Stimulated activated CD4-positive, alpha-beta T cell treated with anti-CD3 and anti-CD28 coated beads, Interleukin-1b, Interleukin-23, amount 100 ng/mL, for 48 hours (primary cell): ENCODE data around the gene PSMC2.

Experiments
- DNase-seq: peaks from one replicate; pipeline ENCODE4 v3.0.0-alpha.2; 2020

Gene PSMC2

DNA sequence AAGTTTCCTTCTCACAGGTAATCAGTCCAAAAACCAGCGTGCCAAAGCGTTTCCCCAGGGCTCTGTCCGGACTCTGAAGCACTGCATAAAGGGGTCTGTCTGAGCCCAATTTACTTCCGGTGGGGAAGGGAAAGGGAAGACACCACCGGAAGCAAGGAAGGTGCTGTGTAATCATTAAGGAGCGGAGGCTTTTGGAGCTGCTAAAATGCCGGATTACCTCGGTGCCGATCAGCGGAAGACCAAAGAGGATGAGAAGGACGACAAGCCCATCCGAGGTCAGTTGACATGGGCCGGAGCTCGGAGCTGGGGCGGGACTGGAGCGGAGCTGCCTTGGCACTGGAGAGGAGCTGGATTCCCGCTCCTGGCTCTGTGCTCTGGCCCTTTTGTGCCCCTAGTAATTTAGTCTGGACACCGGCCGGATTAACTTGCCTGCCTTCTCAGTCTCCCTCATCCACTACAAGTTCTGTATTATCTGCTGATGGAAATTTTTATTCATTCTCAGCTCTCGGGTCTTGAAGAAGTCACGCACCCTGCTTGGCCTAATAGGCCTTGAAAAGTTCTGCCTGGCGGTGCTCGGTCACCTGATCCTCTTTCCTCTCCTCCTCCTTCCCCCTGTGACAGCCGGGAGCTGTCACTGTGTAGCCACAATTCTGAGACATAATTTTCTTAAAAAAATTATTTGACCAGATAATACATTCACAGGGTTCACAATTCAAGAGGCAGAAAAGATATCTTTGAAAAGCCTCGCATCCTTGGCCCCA lies at the start of gene PSMC2:
Gene PSMC2 (plus strand): TSS at position 137 of the 761 bp plus-strand sequence. CDS start 69 bp downstream, at position 206.
- DNase-seq: peak; percentile 86

DNA sequence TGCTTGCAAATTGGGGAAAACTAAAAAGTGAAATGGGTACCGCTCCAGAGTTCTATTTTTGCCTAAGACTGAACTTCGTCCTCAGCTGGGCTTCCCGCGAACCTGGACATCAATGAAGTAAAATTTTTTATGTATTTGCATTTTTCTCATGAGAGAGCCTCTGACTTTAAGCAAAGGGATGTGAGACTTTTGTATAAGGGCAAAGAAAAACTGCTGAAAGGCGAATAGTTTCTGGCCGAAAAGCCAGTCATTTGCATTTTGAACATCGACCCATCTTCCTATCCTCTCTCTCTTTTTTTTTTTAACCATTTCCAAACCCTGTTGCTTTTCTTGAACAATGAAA lies 49.6 kb upstream of the PSMC2 start:
- DNase-seq: no peak

DNA sequence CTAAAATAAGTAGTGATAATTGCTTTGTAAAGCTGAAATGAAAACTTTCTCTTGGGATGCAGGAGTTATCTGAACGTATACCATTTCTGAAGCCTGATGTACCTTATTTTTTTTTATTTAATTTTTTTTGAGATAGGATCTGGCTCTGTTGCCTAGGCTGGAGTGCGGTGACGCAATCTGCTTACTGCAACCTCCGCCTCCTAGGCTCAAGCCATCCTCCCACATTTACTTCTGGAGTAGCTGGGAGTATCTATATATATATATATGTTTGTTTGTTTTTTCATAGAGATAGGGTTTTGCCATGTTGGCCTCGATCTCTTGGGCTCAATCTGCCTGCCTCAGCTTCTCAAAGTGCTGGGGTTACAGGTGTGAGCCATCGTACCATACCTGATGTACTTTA lies 47.8 kb upstream of the PSMC2 start:
- DNase-seq: no peak

GRCh38 chr7:103301441-103301840 lies 46.0 kb upstream of the PSMC2 start:
- DNase-seq: no peak

DNA sequence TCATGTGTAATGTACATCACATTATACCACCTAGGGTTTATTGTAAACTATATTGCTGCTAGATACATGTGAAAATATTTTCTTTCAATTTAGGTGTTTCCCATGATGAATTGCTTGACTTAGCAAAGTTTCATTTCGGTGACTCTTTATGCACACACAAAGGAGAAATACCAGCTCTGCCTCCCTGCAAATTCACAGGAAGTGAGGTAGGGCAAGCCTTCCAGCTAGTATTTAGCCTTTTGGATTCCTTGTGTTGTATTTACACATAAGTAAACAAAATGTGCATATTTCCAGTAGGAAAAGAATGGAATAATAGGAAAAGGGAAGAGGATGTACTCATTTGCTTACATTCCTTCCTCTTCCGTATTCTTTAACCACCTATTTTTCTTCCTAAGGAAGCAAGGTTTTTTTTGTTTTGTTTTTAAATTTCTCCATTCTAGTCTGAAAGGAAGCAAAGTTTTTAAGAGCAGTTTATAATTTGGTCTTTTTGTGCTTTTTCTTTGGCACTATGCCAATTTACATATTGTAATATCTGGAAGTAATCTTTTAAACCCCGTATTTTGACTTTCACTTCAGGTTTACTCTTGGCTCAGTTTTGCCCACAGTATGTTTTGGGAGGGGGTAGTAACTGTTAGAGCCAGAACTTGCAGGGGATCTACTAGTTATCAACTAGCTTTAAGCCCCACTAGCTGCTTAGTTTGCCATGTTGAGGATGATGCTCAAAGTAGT lies 39.8 kb upstream of the PSMC2 start:
- no peak for DNase-seq

- no peak for DNase-seq
Measured at GRCh38 chr7:103314852-103315251, 32.6 kb upstream of the PSMC2 start.

DNA sequence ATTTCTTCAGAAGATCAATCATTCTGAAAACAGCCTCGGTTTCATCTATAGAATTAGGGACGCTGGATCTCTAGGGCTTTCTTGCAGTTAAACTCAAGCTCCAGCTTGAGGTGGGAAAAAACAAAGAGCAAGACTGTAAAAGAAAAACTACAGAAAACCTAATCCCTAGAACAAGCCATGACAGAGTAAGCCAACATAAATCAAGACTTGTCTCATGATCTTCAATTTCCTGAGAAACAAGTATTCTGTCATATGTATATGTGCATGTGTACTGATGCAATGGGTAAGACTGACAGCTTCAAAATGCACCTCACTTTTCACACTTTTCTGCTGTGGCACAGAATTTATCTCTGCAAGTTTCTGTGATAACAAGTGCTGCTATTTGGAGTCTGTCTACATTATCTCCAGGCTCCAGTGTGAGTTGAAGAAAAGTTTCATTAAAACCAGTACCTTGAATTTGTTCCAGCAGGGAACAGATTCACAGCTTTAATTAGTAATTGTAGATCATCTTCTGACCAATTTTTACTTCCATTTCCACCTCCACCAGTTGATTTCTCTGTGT lies 31.0 kb upstream of the PSMC2 start:
- DNase-seq: no peak

DNA sequence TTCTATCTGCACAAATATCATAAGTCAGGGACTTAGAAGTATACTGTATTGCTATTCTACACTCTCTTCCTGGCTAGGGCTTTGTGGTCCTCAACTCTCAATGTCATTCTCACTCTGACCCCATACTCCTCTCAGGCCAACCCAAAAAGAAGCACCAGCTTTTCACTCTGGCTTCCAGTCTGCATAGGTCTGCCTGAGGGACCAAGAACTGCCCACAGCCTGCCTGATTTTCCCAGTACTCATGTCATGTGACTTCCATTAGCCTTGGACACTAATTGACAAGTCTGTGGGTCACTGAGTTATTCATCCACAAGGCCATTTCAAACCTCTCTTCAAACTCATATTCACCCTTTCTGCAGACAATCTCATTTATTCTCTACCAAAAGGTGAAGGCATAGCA lies 30.4 kb upstream of the PSMC2 start:
- no peak for DNase-seq

DNA sequence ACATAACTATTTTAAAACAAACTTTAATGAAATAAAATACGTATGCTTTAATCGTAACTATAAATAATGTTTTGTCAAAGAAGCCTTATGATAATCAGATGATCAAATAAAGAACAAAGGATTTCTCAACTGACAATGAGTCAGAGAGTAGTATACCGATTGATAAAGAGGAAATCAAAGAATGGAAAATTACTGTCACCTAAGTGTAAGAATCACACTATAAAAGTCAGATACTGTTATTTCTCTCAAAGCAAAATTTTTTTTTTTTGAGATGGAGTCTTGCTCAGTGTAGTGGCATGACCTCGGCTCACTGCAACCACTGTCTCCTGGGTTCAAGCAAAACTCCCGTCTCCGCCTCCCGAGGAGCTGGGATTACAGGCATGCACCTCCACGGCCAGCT lies 21.7 kb upstream of the PSMC2 start:
- no peak for DNase-seq

GRCh38 chr7:103336761-103337160 lies 10.7 kb upstream of the PSMC2 start:
- DNase-seq: no peak

DNA sequence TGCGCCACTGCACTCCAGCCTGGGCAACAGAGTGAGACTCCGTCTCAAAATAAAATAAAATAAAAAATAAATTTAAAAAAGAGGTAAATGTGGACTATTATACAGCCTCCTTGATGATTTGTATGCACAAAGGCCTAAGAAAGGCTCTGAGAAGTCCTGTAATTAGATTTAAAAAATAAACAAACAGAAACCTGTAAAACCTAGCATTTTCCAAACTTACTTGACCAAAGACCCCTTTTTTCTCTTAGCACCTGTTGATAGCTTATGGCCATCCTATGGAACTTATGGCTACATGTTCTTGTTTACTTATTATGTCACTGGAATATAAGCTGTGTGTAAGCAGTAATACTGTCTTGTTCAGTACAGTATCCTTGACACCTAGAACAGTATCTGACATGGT lies 8.6 kb upstream of the PSMC2 start:
- no peak for DNase-seq

- DNase-seq: no peak
Measured at GRCh38 chr7:103341466-103341865, 6.0 kb upstream of the PSMC2 start.

GRCh38 chr7:103343332-103343731 lies 4.1 kb upstream of the PSMC2 start:
- no peak for DNase-seq

- DNase-seq: peak; percentile 30
Measured at GRCh38 chr7:103343758-103344452, 3.5 kb upstream of the PSMC2 start.

DNA sequence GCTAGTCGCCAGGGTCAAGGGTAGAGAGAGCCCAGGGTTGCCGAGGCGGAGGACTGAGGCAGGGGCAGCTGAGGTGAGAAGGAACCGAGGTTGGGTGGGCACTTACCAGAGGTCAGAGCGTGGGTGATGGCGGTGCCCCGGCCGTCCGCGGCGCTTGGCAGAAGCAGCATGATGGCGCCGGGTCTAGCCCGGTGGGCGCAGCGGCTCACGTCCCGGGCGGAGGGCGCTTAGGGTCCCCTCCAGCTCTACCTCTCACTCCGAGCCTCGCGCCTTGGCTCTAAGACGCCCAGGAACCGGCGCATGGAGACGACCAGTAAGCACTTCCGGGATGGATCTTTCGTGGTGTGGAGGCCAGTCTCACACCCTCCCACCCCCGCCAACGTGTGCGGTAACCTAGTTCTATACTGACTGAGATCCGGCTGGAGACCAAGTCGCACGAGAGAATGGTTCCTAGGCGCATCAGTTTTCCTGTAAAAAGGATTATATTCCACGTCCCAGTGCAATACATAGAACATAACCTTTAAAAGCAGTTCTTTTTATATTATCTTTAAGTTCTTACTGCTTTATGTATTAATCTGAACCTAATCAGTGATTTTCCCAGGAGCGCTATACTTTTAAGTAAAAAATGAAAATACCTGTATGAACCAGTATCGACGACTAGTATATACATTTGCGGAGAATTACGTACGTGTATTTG lies 2.8 kb upstream of the PSMC2 start, which contains the start of gene DNAJC2:
Gene DNAJC2 (minus strand): TSS at position 315 of the 697 bp plus-strand sequence. CDS start 145 bp downstream, at position 170.
- DNase-seq: peak; percentile 88

GRCh38 chr7:103346396-103346795 lies 1.0 kb upstream of the PSMC2 start:
- no peak for DNase-seq

DNA sequence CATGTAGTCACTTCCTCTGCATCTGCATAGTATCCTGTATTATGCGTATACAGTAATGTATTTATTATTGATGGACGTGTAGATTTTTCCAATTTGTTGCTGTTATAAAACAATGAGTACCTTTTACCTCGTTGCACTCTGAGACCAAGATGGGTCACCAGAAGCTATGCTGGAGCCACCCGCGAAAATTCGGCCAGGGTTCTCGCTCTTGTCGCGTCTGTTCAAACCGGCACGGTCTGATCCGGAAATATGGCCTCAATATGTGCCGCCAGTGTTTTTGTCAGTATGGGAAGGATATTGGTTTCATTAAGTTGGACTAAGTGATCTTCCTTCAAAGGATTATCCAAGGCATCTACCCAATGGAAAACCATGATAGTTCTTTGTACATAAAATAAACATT lies 1.0 kb downstream of the PSMC2 start:
- DNase-seq: no peak

DNA sequence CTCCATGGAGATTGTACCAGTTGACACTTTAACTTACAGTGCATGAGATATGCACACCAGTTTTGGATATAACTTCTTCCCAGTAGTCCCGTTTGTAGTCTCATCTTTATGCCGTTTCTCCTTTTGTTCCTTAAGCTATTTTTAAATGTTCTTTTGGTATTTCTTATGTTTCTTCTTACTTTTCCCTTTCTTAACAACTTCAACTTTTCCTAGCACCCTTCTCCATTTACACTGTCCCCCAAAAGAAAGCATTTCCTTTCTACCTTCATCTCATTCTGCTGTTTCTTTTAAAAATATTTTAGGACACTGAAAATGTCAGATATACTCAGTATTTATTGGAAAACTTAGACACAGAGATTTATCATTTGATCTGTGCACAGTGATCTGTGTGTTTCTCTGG lies 1.5 kb downstream of the PSMC2 start:
- DNase-seq: no peak

GRCh38 chr7:103349805-103350204 lies 2.4 kb downstream of the PSMC2 start:
- DNase-seq: no peak

DNA sequence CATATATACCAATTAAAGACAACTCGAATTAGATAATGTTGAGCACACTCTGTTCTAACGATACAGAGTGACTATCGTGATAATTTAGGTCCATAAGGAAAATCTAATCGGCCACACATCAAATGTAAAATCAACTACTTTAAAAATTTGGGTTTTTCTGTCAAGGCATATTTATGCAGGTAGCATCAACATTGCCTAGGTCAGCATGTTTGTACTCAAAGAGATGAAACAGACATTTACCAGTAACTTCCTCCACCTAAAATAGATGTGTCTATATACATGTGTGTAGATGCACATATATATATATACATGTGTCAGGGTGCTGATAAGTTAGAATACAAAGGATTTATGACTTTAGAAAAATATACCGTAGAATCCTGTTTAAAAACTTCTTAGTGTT lies 22.0 kb downstream of the PSMC2 start:
- no peak for DNase-seq

DNA sequence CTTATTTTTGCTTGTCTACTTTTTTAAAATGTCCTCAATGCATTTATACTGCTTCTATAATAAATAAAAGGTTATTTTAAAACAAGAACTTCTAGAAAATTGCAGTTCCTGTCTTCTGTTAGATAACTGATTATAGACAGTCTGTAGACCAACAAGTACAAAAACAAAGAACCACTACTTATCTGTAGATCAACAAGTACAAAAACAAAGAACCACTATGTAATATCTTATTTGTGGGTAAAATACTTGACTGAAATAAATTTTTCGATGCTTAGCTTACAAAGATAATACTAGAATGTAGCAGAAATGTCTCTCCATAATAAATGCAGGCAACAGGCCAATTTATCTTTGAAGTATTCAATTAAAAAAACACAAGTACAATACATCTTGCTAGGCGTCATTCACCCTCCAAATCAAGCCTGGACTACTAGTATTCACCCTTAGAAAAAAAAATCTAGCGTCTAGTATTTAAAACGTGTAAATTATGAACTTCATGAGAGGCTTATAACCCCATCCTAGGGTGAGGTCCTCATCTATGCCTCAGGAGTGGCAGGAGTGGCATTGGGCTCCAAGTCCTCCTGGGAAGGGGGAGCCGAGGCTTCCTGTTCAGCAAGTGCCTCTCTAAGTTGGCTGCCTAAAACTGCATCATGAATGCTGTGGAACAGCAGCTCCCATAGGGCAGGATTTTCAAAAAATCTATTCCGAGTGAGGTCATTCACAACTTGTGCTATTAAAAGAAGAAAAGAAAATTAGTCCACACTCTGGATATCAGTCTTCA lies 26.6 kb downstream of the PSMC2 start:
- DNase-seq: no peak
